ENCODE measurements around the gene LST1.
"Not testable (repeated sequence)": the region's sequence is repeated elsewhere in the genome, so short reads cannot be mapped to it uniquely, and the experiment has no call there.

The LST1 gene

GRCh38 chr6:31586008-31586407 is at the start of gene LST1:
Gene LST1 (plus strand): TSS chr6:31586277. CDS start chr6:31587300, 1,023 bp downstream.
- DNase-seq (ENCODE audit: low read depth) = no peak

DNA sequence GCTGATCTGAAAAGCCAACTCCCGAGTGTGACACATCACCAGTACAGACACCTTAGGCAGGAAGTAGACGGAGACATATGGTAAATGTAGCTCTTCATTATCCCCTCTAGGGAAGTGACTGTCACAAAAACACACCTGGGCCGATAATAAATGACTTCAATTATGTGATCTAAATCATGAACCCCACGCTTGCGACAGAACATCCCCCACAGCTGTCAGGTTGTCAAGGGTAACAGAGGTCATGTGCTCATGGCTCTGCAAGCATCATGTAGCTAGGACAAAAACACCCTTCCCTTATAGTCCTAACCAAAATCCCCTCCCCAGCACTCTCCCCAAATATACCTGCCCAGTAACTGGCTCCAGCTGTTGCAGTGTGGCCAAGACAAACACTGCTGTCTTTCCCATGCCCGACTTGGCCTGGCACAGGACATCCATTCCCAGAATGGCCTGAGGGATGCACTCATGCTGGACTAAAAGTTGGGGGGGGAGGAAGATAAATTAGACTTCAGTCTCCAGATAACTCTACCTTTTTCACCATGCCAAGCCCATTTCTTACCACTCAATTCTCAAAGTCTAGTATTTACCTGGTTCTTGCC is 47.2 kb upstream of the LST1 start:
- no peak for DNase-seq (ENCODE audit: low read depth)

- no peak for DNase-seq (ENCODE audit: low read depth)
These were observed 45.4 kb upstream of the LST1 start for GRCh38 chr6:31540640-31541039.

GRCh38 chr6:31541059-31541657 is 44.9 kb upstream of the LST1 start:
- DNase-seq (ENCODE audit: low read depth) = peak; percentile 50

- DNase-seq (ENCODE audit: low read depth) = peak; percentile 82
These were observed 44.2 kb upstream of the LST1 start, which contains the start of gene DDX39B for GRCh38 chr6:31541658-31542521. Gene DDX39B (minus strand): TSS chr6:31542003. CDS start chr6:31540532, 1,471 bp downstream.

GRCh38 chr6:31543639-31544038 is 42.4 kb upstream of the LST1 start:
- DNase-seq (ENCODE audit: low read depth) = no peak

- no peak for DNase-seq (ENCODE audit: low read depth)
These were observed 41.4 kb upstream of the LST1 start for GRCh38 chr6:31544676-31545075.

GRCh38 chr6:31545291-31545690 is 40.8 kb upstream of the LST1 start:
- DNase-seq (ENCODE audit: low read depth) = no peak

DNA sequence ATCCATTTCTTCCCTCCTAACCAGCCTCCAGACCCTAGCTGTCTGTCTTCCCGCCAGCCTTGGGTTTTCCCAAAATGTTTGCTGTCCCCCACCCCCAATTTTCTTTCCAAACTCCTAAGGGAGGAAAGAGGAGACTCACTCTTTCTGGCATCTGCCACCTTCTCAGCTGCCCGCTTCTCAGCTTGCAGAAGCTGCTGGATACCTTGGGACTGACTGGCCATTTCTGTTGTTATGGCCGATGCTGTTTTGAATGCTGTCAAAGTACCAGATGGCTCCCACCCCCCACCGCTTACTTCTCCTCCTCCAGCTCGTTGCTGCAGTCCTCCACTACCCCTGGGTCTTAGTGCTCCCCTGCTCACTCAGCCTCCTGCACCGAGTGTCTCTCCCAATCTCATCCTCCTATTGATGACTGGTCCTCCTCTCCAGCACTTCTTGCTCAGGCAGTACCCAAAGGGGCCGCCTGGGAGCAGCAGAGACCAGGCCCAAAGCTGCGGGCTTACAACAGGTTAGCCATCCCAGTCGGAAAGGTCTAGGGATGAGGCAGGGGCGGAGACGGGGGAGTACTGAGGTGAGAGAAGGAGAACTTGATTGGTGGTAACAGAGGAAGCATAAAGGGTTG is 39.6 kb upstream of the LST1 start, which contains the start of gene ATP6V1G2:
Gene ATP6V1G2 (minus strand): TSS at position 270 of the 619 bp plus-strand sequence. CDS start 49 bp downstream, at position 221.
- DNase-seq (ENCODE audit: low read depth) = peak; percentile 72

DNA sequence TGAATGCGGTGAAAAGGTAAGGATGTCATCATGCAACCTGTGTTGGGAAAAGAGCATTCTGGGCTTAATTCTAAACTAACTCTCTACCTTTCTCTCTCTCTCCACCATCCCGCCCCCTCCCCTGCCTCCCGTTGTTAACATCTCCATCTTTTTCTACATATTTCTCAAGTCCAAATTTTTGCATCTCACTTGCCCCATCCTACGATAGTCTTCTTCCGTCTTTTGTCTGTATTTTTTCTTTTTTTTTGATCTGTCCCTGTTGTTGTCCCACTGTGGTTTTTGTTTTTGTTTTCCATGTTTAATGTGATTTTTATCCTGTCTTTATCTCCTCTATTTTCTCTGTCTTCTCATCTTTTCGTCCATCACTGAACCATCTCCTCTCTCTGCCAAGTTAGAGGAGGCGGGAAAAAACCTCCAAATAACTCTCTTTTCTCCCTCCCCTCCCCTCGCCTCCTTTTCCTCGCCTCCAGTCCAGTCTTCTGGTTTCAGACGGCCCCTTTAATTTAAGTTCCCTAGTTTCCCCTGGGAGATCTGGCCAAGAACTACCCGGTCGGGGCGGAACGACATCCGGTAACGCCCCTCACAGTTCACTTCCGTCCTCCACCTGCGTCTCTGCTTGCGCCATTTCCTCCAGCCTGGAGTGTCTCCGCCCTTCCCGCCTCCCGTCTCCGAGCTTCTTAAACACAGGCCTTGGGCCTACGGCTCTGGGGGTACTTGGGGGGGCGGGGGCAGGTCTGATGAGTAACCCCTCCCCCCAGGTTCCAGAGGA is 38.9 kb upstream of the LST1 start, which contains the start of gene NFKBIL1:
Gene NFKBIL1 (plus strand): TSS at position 651 of the 769 bp plus-strand sequence. CDS start 87 bp downstream, at position 738.
- DNase-seq (ENCODE audit: low read depth) = peak; percentile 78

DNA sequence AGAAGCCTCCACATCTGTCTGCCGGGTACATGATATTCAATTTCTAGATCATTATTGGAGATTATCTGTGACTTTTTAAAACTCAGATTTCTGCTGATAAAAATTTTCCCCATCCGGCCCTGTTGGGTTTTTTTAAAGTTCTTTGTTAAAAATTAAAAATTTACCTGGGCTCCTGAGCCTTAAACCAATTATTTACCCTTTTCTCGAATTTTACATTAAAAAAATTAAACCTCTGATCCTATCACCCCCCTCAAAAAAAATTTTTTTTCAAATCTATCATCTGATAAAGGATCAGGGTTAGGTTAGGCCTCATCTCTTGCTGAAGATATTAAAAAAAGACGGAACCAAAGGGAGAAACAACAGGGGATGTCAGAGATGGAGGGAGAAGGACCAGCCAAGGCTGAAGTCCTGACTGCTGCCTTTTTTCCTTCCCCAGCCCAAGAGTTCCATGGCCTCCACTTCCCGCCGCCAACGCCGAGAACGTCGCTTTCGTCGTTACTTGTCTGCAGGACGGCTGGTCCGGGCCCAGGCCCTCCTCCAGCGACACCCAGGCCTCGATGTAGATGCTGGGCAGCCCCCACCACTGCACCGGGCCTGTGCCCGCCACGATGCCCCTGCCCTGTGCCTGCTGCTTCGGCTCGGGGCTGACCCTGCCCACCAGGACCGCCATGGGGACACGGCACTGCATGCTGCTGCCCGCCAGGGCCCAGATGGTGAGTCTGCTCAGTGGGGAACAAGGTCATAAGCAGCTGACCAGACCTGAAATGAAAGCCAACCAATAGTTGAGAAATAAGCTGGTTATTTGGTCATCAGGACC is 38.1 kb upstream of the LST1 start:
- DNase-seq (ENCODE audit: low read depth) = no peak

- DNase-seq (ENCODE audit: low read depth) = no peak
These were observed 37.6 kb upstream of the LST1 start for GRCh38 chr6:31548544-31548873.

GRCh38 chr6:31551371-31551770 is 34.7 kb upstream of the LST1 start:
- not testable (repeated sequence) for DNase-seq (ENCODE audit: low read depth)

DNA sequence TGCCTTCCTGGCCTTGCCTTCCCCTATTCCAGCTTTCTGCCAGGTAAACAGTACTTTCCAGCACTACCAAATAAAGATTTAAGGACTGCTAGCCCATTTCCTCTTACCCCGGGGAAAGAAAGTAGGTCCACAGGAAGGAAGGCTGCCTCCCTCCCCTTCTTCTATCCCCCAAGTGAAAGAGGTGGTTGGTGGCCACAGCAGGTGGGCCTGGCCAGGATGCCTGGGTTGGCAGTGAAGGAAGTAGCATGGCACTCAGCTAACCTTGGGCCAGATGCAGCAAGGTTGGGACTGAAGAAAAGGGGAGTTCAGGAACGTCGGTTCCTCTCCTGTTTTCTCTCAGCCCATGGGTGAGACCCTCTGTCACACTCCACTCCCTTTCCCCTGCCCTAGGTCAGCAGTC is 29.8 kb upstream of the LST1 start:
- no peak for DNase-seq (ENCODE audit: low read depth)

DNA sequence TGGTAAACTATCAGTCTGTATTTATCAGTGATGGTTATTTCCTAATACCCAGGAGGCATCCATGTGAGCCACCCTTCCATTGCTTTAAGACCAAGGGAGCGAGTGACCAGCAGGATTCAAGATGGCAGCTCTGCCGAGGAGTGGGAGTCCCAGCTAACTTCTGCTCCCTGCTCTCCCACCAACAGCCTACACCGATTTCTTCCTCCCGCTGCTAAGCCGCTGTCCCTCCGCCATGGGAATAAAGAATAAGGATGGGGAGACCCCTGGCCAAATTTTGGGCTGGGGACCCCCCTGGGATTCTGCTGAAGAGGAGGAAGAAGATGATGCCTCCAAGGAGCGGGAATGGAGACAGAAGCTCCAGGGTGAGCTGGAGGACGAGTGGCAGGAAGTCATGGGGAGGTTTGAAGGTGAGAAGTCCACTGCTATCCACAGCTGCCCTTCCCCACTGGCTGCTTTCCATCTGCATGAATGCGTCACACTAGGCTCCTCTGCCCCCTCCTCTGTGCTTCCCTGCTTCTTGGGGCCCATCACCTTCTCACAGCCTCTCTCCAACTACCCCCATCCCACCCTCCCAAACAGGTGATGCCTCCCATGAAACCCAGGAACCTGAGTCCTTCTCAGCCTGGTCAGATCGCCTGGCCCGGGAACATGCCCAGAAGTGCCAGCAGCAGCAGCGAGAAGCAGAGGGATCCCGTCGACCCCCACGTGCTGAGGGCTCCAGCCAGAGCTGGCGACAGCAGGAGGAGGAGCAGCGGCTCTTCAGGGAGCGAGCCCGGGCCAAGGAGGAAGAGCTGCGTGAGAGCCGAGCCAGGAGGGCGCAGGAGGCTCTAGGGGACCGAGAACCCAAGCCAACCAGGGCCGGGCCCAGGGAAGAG is 28.4 kb upstream of the LST1 start:
- DNase-seq (ENCODE audit: low read depth) = no peak

GRCh38 chr6:31558318-31558625 is 27.8 kb upstream of the LST1 start:
- DNase-seq (ENCODE audit: low read depth) = no peak

DNA sequence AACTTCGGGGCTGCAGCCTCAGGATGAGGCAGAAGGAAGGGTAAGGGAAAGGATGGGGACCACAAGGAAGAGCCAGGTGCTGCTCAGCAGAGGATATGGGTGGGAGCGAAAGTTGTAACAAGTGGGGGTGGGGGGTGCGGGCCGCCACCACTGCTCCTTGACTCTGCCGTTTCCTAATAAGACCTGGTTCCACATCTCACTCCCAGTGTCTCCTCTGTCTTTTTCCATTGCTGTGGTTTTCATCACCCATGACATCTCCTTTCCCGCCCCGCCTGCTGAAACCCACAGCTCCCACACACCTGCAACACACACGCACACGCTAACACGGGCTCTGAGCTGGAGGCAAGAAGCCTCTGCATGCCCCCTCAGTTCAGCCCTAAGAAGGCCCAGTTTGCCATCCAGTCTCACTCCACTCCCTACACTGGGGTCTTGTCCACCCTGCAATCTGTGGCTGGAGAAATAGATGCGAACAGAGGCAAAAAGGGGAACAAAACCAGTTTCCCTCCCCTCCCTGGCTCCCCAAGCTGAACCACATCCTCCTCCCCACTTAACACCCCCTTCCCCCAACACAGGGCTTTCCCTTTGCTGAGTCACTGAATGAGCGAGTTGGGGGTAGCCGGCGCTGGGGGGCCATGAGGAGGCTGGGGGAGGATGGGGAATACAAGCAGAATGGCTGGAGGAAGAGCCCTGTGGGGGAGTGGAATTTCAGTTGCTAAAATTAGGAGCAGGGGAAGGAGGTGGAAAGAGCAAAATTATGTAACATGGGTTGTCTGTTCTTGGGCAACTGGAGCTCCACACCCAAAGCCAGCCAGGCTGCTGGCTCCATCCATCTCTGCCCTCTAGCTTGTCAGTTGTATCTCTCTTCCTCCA is 27.2 kb upstream of the LST1 start:
- DNase-seq (ENCODE audit: low read depth) = no peak

GRCh38 chr6:31559606-31559957 is 26.5 kb upstream of the LST1 start:
- DNase-seq (ENCODE audit: low read depth) = no peak
